ENCODE results near the gene FSTL4. TPM values are rescaled to one million over a fixed set of nuclear protein-coding genes. Genes with fewer than 3 reads are reported as not detected.

The FSTL4 gene
- total and polyA plus RNA-seq, 2 experiments from 2014 or later = 0.47 to 0.74 TPM

GRCh38 chr5:133238426-133239205, 373.7 kb downstream of the FSTL4 start:
- Histone ChIP-seq H3K27ac (no peak overlapping the region), H3K4me3 (no peak overlapping the region), H3K36me3 (replicated peaks; ENCODE audit: insufficient read depth, low read depth) (no peaks in the 10 kb centered on the region), H3K9me2 (replicated peaks; ENCODE audit: insufficient read depth) (no peaks in the 10 kb centered on the region), H3K27me3 (no peaks in the 10 kb centered on the region), H3K4me1 (ENCODE audit: insufficient read depth) (no peaks in the 10 kb centered on the region), H2AFZ (no peak overlapping the region), H3K9me3 (ENCODE audit: low read depth) (no peaks in the 10 kb centered on the region), H3K79me2 (no peaks in the 10 kb centered on the region), H3K4me2 (no peak overlapping the region), H4K20me1 (ENCODE audit: insufficient read depth, poor library complexity, severe bottlenecking) (no peaks in the 10 kb centered on the region)
- DNase-seq (ENCODE audit: low spot score) = no peak
- 89% methylated on average over 22 of the region's 35 CpGs for WGBS (ENCODE audit: low lambda C conversion rate, missing lambda C conversion rate)
- no peak for TF ChIP-seq CTCF (IDR thresholded peaks at IDR 0.05; ENCODE audit: poor library complexity)
- no peak for TF ChIP-seq EZH2 (IDR thresholded peaks at IDR 0.05; ENCODE audit: borderline replicate concordance)
- TF ChIP-seq EZH2phosphoT487 (IDR thresholded peaks at IDR 0.05; ENCODE audit: low read depth, severe bottlenecking, unreplicated experiment) = no peak

DNA sequence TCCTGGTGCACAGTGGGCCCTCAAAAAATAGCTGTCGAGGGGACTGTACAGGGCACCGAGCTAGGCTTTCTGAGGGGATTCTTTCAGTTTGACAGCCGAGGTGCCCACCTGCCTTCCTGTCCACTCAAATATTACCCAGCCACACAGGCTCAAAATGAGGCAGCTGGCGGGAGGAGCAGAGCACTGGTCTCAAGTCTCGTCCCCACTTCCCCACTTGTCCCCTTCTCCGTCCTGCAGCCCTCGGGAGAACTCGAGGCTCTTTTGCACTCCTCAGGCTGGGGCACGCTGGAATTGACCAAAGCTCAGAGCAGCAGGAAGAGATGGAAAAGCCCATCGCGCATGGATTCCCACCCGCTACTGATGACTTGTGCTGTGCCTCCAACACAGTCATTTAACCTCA, 375.4 kb downstream of the FSTL4 start:
- 92% methylated on average over 12 of the region's 12 CpGs for WGBS (ENCODE audit: low lambda C conversion rate, missing lambda C conversion rate)
- Histone ChIP-seq H3K27ac (no peak overlapping the region), H3K4me1 (ENCODE audit: insufficient read depth) (no peaks in the 10 kb centered on the region), H3K9me3 (ENCODE audit: low read depth) (no peaks in the 10 kb centered on the region), H3K4me2 (no peak overlapping the region), H3K27me3 (no peaks in the 10 kb centered on the region), H3K79me2 (no peaks in the 10 kb centered on the region), H4K20me1 (ENCODE audit: insufficient read depth, poor library complexity, severe bottlenecking) (no peaks in the 10 kb centered on the region), H3K36me3 (replicated peaks; ENCODE audit: insufficient read depth, low read depth) (no peaks in the 10 kb centered on the region), H2AFZ (no peak overlapping the region), H3K4me3 (no peak overlapping the region), H3K9me2 (replicated peaks; ENCODE audit: insufficient read depth) (no peaks in the 10 kb centered on the region)
- no peak for TF ChIP-seq EZH2 (IDR thresholded peaks at IDR 0.05; ENCODE audit: borderline replicate concordance)
- TF ChIP-seq CTCF (IDR thresholded peaks at IDR 0.05; ENCODE audit: poor library complexity) = no peak
- DNase-seq (ENCODE audit: low spot score) = no peak

- H3K36me3 ChIP-seq (replicated peaks; ENCODE audit: insufficient read depth, low read depth) = no peaks in the 10 kb centered on the region
Measured at GRCh38 chr5:133236541-133236951, 375.8 kb downstream of the FSTL4 start.

More at GRCh38 chr5:133236541-133236951, 375.8 kb downstream of the FSTL4 start:
- Histone ChIP-seq H3K9me2 (replicated peaks; ENCODE audit: insufficient read depth) (no peaks in the 10 kb centered on the region), H2AFZ (no peak overlapping the region), H4K20me1 (ENCODE audit: insufficient read depth, poor library complexity, severe bottlenecking) (no peaks in the 10 kb centered on the region), H3K27ac (no peak overlapping the region), H3K4me3 (no peak overlapping the region), H3K79me2 (no peaks in the 10 kb centered on the region), H3K27me3 (no peaks in the 10 kb centered on the region), H3K4me2 (no peak overlapping the region), H3K4me1 (ENCODE audit: insufficient read depth) (no peaks in the 10 kb centered on the region), H3K9me3 (ENCODE audit: low read depth) (no peaks in the 10 kb centered on the region)
- WGBS (ENCODE audit: low lambda C conversion rate, missing lambda C conversion rate) = 88% methylated on average over 8 of the region's 8 CpGs
- DNase-seq (ENCODE audit: low spot score) = no peak
- TF ChIP-seq EZH2phosphoT487 (IDR thresholded peaks at IDR 0.05; ENCODE audit: low read depth, severe bottlenecking, unreplicated experiment) (no peak), CTCF (IDR thresholded peaks at IDR 0.05; ENCODE audit: poor library complexity) (no peak), EZH2 (IDR thresholded peaks at IDR 0.05; ENCODE audit: borderline replicate concordance) (no peak)
